GM18507 (cell line): ENCODE data around the gene GRIN3B.
"Not testable (repeated sequence)": the region's sequence is repeated elsewhere in the genome, so short reads cannot be mapped to it uniquely, and the experiment has no call there.

Source experiments
- DNase-seq: peaks from one replicate; pipeline ENCODE4 v3.0.0; 2011; ENCODE audit warnings: low read depth; ENCODE audit not compliant: insufficient read length; ENCODE audit errors: extremely low spot score
- FAIRE-seq: peaks from 2 replicates; lab custom pipeline; 2011; peaks lifted over from hg19 to GRCh38; lab: Jason Lieb, UNC

The GRIN3B gene

GRCh38 chr19:1017115-1017905 is 17.1 kb downstream of the GRIN3B start:
- DNase-seq: no peak
- peak; percentile 5 for FAIRE-seq

- FAIRE-seq (no peak), DNase-seq (no peak)
These were observed 17.7 kb downstream of the GRIN3B start for GRCh38 chr19:1017906-1018305.

- FAIRE-seq (no peak), DNase-seq (no peak)
These were observed 18.2 kb downstream of the GRIN3B start for GRCh38 chr19:1018393-1018792.

GRCh38 chr19:1018932-1019615 is 18.9 kb downstream of the GRIN3B start:
- no peak for DNase-seq
- FAIRE-seq: no peak

- no peak for FAIRE-seq
- DNase-seq: no peak
These were observed 19.4 kb downstream of the GRIN3B start for GRCh38 chr19:1019616-1019961.

GRCh38 chr19:1019980-1020867 is 20.0 kb downstream of the GRIN3B start:
- FAIRE-seq (peak; percentile 24), DNase-seq (no peak)

GRCh38 chr19:1020868-1021425 is 20.7 kb downstream of the GRIN3B start, which contains the start of gene TMEM259:
Gene TMEM259 (minus strand): TSS chr19:1021123. CDS start chr19:1020996, 127 bp downstream.
- DNase-seq (peak; percentile 91), FAIRE-seq (peak; percentile 97)

GRCh38 chr19:1023883-1024188 is 23.6 kb downstream of the GRIN3B start:
- not testable (repeated sequence) for FAIRE-seq, DNase-seq

GRCh38 chr19:1025080-1025479 is 24.9 kb downstream of the GRIN3B start:
- DNase-seq, FAIRE-seq: not testable (repeated sequence)

- FAIRE-seq: peak; percentile 77
- DNase-seq: peak; percentile 64
These were observed 26.0 kb downstream of the GRIN3B start, which contains the start of gene CNN2 for GRCh38 chr19:1025960-1026782. Gene CNN2 (plus strand): TSS chr19:1026608. CDS start chr19:1026662, 54 bp downstream.

GRCh38 chr19:1026783-1027649 is 26.8 kb downstream of the GRIN3B start:
- DNase-seq (no peak), FAIRE-seq (peak; percentile 36)

GRCh38 chr19:1027650-1028061 is 27.4 kb downstream of the GRIN3B start:
- DNase-seq: no peak
- no peak for FAIRE-seq

- no peak for DNase-seq
- peak; percentile 69 for FAIRE-seq
These were observed 28.1 kb downstream of the GRIN3B start for GRCh38 chr19:1028062-1028926.

- DNase-seq (no peak), FAIRE-seq (no peak)
These were observed 32.1 kb downstream of the GRIN3B start for GRCh38 chr19:1032264-1032867.

GRCh38 chr19:1035998-1036621 is 35.9 kb downstream of the GRIN3B start:
- no peak for FAIRE-seq
- DNase-seq: no peak

- FAIRE-seq (no peak), DNase-seq (no peak)
These were observed 37.4 kb downstream of the GRIN3B start for GRCh38 chr19:1037621-1038064.
